HEK293 (cell line): ENCODE measurements around the gene ADGRD2.
A peak's percentile ranks its signal among the peaks of the same experiment; 100 is the strongest.

Source experiments
- CTCF ChIA-PET: fragments of 350-600 bp; formaldehyde crosslinking; extraction: SDS; loops from one replicate; lab custom pipeline; 2021; ENCODE audit warnings: antibody characterized with exemption; lab: Yijun Ruan, JAX
- POLR2A ChIA-PET: fragments of 300-600 bp; formaldehyde crosslinking; extraction: SDS; loops from one replicate; lab custom pipeline; 2020; ENCODE audit warnings: antibody characterized with exemption, inconsistent platforms; lab: Yijun Ruan, JAX
- H3K27ac ChIP-seq: fragments of 200-500 bp; sonication (Bioruptor generic); 2 replicates; pipeline ENCODE4 v1.5.1; 2014; ENCODE audit warnings: low read depth, low read length, control low read depth, inconsistent platforms; ENCODE audit errors: extremely low read depth
- H3K36me3 ChIP-seq, 2 experiments: fragments of 200-500 bp in 1 of 2; sonication (Bioruptor generic) in 1 of 2; 1 replicate in 1 of 2; 2 replicates in 1 of 2; pipeline ENCODE4 v1.5.1; 2014 to 2017; ENCODE audit warnings: inconsistent platforms in 2 of 2, low read length in 2 of 2; ENCODE audit not compliant: control insufficient read depth in 2 of 2, insufficient read depth in 1 of 2
- H3K4me1 ChIP-seq: fragments of 200-500 bp; sonication (Bioruptor generic); 2 replicates; pipeline ENCODE4 v1.5.1; 2014; ENCODE audit warnings: mild to moderate bottlenecking, low read length, inconsistent platforms; ENCODE audit not compliant: control insufficient read depth, insufficient read depth
- H3K4me3 ChIP-seq: 2 replicates; pipeline ENCODE4 v1.5.1; 2011; ENCODE audit warnings: low read depth, mild to moderate bottlenecking, control low read depth, low read length, moderate library complexity
- H3K9me3 ChIP-seq: fragments of 200-500 bp; sonication (Bioruptor generic); 2 replicates; pipeline ENCODE4 v1.5.1; 2014; ENCODE audit warnings: low read depth, low read length, inconsistent platforms; ENCODE audit not compliant: control insufficient read depth, insufficient read depth
- CTCF ChIP-seq: fragments of 450-650 bp; formaldehyde crosslinking; IDR thresholded peaks from 2 replicates; pipeline ENCODE4 v1.5.1; 2016; ENCODE audit warnings: missing biosample characterization, missing genetic modification characterization
- GLIS1 ChIP-seq: fragments of 450-650 bp; formaldehyde crosslinking; IDR thresholded peaks from 2 replicates; pipeline ENCODE4 v1.5.1; 2016; ENCODE audit warnings: missing biosample characterization, missing genetic modification characterization
- GLIS2 ChIP-seq: fragments of 450-650 bp; formaldehyde crosslinking; IDR thresholded peaks from 2 replicates; pipeline ENCODE4 v1.5.1; 2016; ENCODE audit warnings: missing biosample characterization, missing genetic modification characterization
- PATZ1 ChIP-seq: fragments of 450-650 bp; formaldehyde crosslinking; IDR thresholded peaks from 2 replicates; pipeline ENCODE4 v1.5.1; 2016; ENCODE audit warnings: missing biosample characterization, missing genetic modification characterization
- REPIN1 ChIP-seq: fragments of 450-650 bp; formaldehyde crosslinking; IDR thresholded peaks from 2 replicates; pipeline ENCODE4 v1.5.1; 2017; ENCODE audit warnings: missing biosample characterization, missing genetic modification characterization, low read depth
- SP2 ChIP-seq: fragments of 450-650 bp; formaldehyde crosslinking; IDR thresholded peaks from 2 replicates; pipeline ENCODE4 v1.5.1; 2016; ENCODE audit warnings: missing biosample characterization, missing genetic modification characterization
- ZBTB1 ChIP-seq: fragments of 450-650 bp; formaldehyde crosslinking; IDR thresholded peaks from 2 replicates; pipeline ENCODE4 v1.5.1; 2016; ENCODE audit warnings: missing biosample characterization, missing genetic modification characterization
- ZBTB10 ChIP-seq: fragments of 450-650 bp; formaldehyde crosslinking; IDR thresholded peaks from 2 replicates; pipeline ENCODE4 v1.5.1; 2016; ENCODE audit warnings: missing biosample characterization, missing genetic modification characterization
- ZFHX2 ChIP-seq: fragments of 450-650 bp; formaldehyde crosslinking; conservative IDR thresholded peaks from 2 replicates; pipeline ENCODE4 v1.5.1; 2016; ENCODE audit warnings: missing biosample characterization, missing genetic modification characterization
- ZFP3 ChIP-seq: fragments of 450-650 bp; formaldehyde crosslinking; IDR thresholded peaks from 2 replicates; pipeline ENCODE4 v1.5.1; 2016; ENCODE audit warnings: low read depth, missing biosample characterization, missing genetic modification characterization
- ZNF174 ChIP-seq: fragments of 450-650 bp; formaldehyde crosslinking; IDR thresholded peaks from 2 replicates; pipeline ENCODE4 v1.5.0; 2017; ENCODE audit warnings: missing biosample characterization, mild to moderate bottlenecking, missing genetic modification characterization
- ZNF211 ChIP-seq: fragments of 450-650 bp; formaldehyde crosslinking; IDR thresholded peaks from 2 replicates; pipeline ENCODE4 v1.5.1; 2016; ENCODE audit warnings: low read depth, missing biosample characterization, missing genetic modification characterization
- ZNF23 ChIP-seq: fragments of 450-650 bp; formaldehyde crosslinking; IDR thresholded peaks from 2 replicates; pipeline ENCODE4 v1.5.1; 2016; ENCODE audit warnings: missing biosample characterization, missing genetic modification characterization, borderline replicate concordance
- ZNF266 ChIP-seq: fragments of 450-650 bp; formaldehyde crosslinking; IDR thresholded peaks from 2 replicates; pipeline ENCODE4 v1.5.1; 2016; ENCODE audit warnings: missing biosample characterization, missing genetic modification characterization, low read depth
- ZNF335 ChIP-seq: fragments of 450-650 bp; formaldehyde crosslinking; conservative IDR thresholded peaks from 2 replicates; pipeline ENCODE4 v1.5.1; 2016; ENCODE audit warnings: missing biosample characterization, missing genetic modification characterization
- ZNF341 ChIP-seq: fragments of 450-650 bp; formaldehyde crosslinking; IDR thresholded peaks from 2 replicates; pipeline ENCODE4; 2016; ENCODE audit warnings: low read depth, missing biosample characterization, missing genetic modification characterization
- ZNF350 ChIP-seq: fragments of 450-650 bp; formaldehyde crosslinking; IDR thresholded peaks from 2 replicates; pipeline ENCODE4 v1.5.0; 2017; ENCODE audit warnings: missing biosample characterization, mild to moderate bottlenecking, missing genetic modification characterization
- ZNF585B ChIP-seq: fragments of 450-650 bp; formaldehyde crosslinking; IDR thresholded peaks from 2 replicates; pipeline ENCODE4 v1.5.1; 2016; ENCODE audit warnings: missing biosample characterization, missing genetic modification characterization
- ZNF621 ChIP-seq: fragments of 450-650 bp; formaldehyde crosslinking; IDR thresholded peaks from 2 replicates; pipeline ENCODE4 v1.5.1; 2017; ENCODE audit warnings: missing biosample characterization, missing genetic modification characterization
- ZNF654 ChIP-seq: fragments of 450-650 bp; formaldehyde crosslinking; IDR thresholded peaks from 2 replicates; pipeline ENCODE4 v1.5.1; 2016; ENCODE audit warnings: low read depth, missing biosample characterization, missing genetic modification characterization
- ZNF830 ChIP-seq: fragments of 450-650 bp; IDR thresholded peaks from 2 replicates; pipeline ENCODE4 v1.5.0; 2018; ENCODE audit warnings: missing biosample characterization, missing genetic modification characterization, low read depth, mild to moderate bottlenecking, moderate library complexity

Gene ADGRD2

GRCh38 chr9:124479371-124479770 is 29.1 kb downstream of the ADGRD2 start (continued):
- TF ChIP-seq ZBTB10 (tag by site-specific recombination): no peak

GRCh38 chr9:124479947-124480620 is 29.8 kb downstream of the ADGRD2 start:
- H3K4me1 ChIP-seq: no peaks in the 10 kb centered on the region
- POLR2A ChIA-PET: no interaction called here
- no peaks in the 10 kb centered on the region for H3K9me3 ChIP-seq
- no peak overlapping the region for H3K4me3 ChIP-seq
- H3K36me3 ChIP-seq: no peaks in the 10 kb centered on the region
- H3K27ac ChIP-seq: no peak overlapping the region
- CTCF ChIA-PET: interaction anchor here (0.7 to 5.2 kb wide), 7 partner anchors 9 to 60 kb away, joined by 3 to 27 read pairs (median 3); no protein-coding TSS in a partner anchor
- TF ChIP-seq ZNF174 (tag by site-specific recombination): no peak
- peak; percentile 95 for TF ChIP-seq ZFP3 (tag by site-specific recombination)

GRCh38 chr9:124480621-124480981 is 30.4 kb downstream of the ADGRD2 start:
- no peak overlapping the region for H3K4me3 ChIP-seq
- H3K27ac ChIP-seq: no peak overlapping the region
- POLR2A ChIA-PET: no interaction called here
- no peaks in the 10 kb centered on the region for H3K4me1 ChIP-seq
- no peaks in the 10 kb centered on the region for H3K9me3 ChIP-seq
- CTCF ChIA-PET: interaction anchor here (0.7 to 5.2 kb wide), 7 partner anchors 8 to 60 kb away, joined by 3 to 27 read pairs (median 3); no protein-coding TSS in a partner anchor
- H3K36me3 ChIP-seq: no peaks in the 10 kb centered on the region
- TF ChIP-seq ZNF621 (tag by site-specific recombination) (no peak), ZNF654 (tag by site-specific recombination) (peak; percentile 30; the same call in 1 of the 2 replicates), ZNF266 (tag by site-specific recombination) (no peak), GLIS1 (tag by site-specific recombination) (peak; percentile 79), SP2 (no peak), ZNF830 (tag by site-specific recombination) (no peak), ZBTB1 (tag by site-specific recombination) (no peak), PATZ1 (peak; percentile 44; the same call in 1 of the 2 replicates), ZNF335 (tag by site-specific recombination) (no peak), ZNF585B (tag by site-specific recombination) (no peak), ZNF23 (tag by site-specific recombination) (no peak), ZNF341 (tag by site-specific recombination) (no peak), ZNF350 (tag by site-specific recombination) (no peak), CTCF (tag by site-specific recombination) (peak; percentile 63), ZBTB10 (tag by site-specific recombination) (no peak), ZNF211 (tag by site-specific recombination) (no peak), REPIN1 (tag by site-specific recombination) (no peak), GLIS2 (tag by site-specific recombination) (peak; percentile 55; the same call in 1 of the 2 replicates), ZFHX2 (tag by site-specific recombination) (no peak)
